Measurements from ENCODE around the gene LINGO4. TPM values are rescaled to one million over a fixed set of nuclear protein-coding genes. Genes with fewer than 3 reads are reported as not detected.

Gene LINGO4
- total RNA-seq, 2 donors from 2014 or later: 0.59 to 2.3 TPM

- no peaks in the 10 kb centered on the region for H3K27me3 ChIP-seq (replicated peaks; ENCODE audit: insufficient read depth)
- peak; percentile 79 for DNase-seq (ENCODE audit: low spot score)
- peak within 1 kb of the TSS; percentile 93 to 95 for H3K27ac ChIP-seq
Measured at GRCh38 chr1:151839457-151840403, 34.5 kb upstream of the LINGO4 start, which contains the start of gene C2CD4D. Gene C2CD4D (minus strand): TSS chr1:151839820. CDS start chr1:151838989, 831 bp downstream.

GRCh38 chr1:151839082-151839412, 33.8 kb upstream of the LINGO4 start:
- DNase-seq (ENCODE audit: low spot score): no peak
- Histone ChIP-seq H3K4me3 (peak overlapping the region; percentile 39 to 47), H3K27me3 (replicated peaks; ENCODE audit: insufficient read depth) (no peaks in the 10 kb centered on the region), H3K36me3 (no peaks in the 10 kb centered on the region), H3K27ac (peak overlapping the region; percentile 93 to 95), H3K4me1 (replicated peaks) (peaks cover 19% of the 10 kb centered on the region), H3K9me3 (no peaks in the 10 kb centered on the region)
- TF ChIP-seq CTCF (IDR thresholded peaks at IDR 0.05) (no peak), POLR2A (IDR thresholded peaks at IDR 0.05) (no peak), POLR2AphosphoS5 (IDR thresholded peaks at IDR 0.05) (no peak)
- WGBS: 58% methylated on average over 16 of the region's 16 CpGs
- intact Hi-C loops (cut with DNase I): no loop called here

More at GRCh38 chr1:151839457-151840403, 34.5 kb upstream of the LINGO4 start, which contains the start of gene C2CD4D:
- 7% methylated on average over 46 of the region's 47 CpGs for WGBS
- peak in 2 of 4 experiments; percentile 44 to 60 for TF ChIP-seq CTCF (IDR thresholded peaks at IDR 0.05)
- peak; percentile 89 for TF ChIP-seq POLR2AphosphoS5 (IDR thresholded peaks at IDR 0.05)
- TF ChIP-seq POLR2A (IDR thresholded peaks at IDR 0.05): peak; percentile 94
- no peaks in the 10 kb centered on the region for H3K36me3 ChIP-seq
- intact Hi-C loops (cut with DNase I): no loop called here
- H3K4me3 ChIP-seq: peak within 1 kb of the TSS; percentile 39 to 47
- H3K4me1 ChIP-seq (replicated peaks): peaks cover 19% of the 10 kb centered on the region
- no peaks in the 10 kb centered on the region for H3K9me3 ChIP-seq

- WGBS: 36% methylated on average over 85 of the region's 117 CpGs
- TF ChIP-seq CTCF (IDR thresholded peaks at IDR 0.05) (no peak), POLR2AphosphoS5 (IDR thresholded peaks at IDR 0.05) (no peak)
- Histone ChIP-seq H3K4me1 (replicated peaks) (peaks cover 20% of the 10 kb centered on the region), H3K27ac (peak overlapping the region; percentile 93 to 95), H3K36me3 (no peaks in the 10 kb centered on the region), H3K4me3 (peak overlapping the region; percentile 8 to 17), H3K9me3 (no peaks in the 10 kb centered on the region), H3K27me3 (replicated peaks; ENCODE audit: insufficient read depth) (no peaks in the 10 kb centered on the region)
- DNase-seq (ENCODE audit: low spot score): no peak
- intact Hi-C loops (cut with DNase I): no loop called here
Measured at GRCh38 chr1:151838222-151839081, 33.2 kb upstream of the LINGO4 start.

GRCh38 chr1:151837884-151838221, 32.6 kb upstream of the LINGO4 start:
- Histone ChIP-seq H3K9me3 (no peaks in the 10 kb centered on the region), H3K4me1 (replicated peaks) (peaks cover 25% of the 10 kb centered on the region), H3K36me3 (no peaks in the 10 kb centered on the region), H3K4me3 (peak overlapping the region; percentile 8 to 17), H3K27me3 (replicated peaks; ENCODE audit: insufficient read depth) (no peaks in the 10 kb centered on the region), H3K27ac (peak overlapping the region; percentile 64 to 68)
- no peak for DNase-seq (ENCODE audit: low spot score)
- WGBS: 30% methylated on average over 18 of the region's 26 CpGs
- intact Hi-C loops (cut with DNase I): no loop called here
- TF ChIP-seq CTCF (IDR thresholded peaks at IDR 0.05) (no peak), POLR2A (IDR thresholded peaks at IDR 0.05) (no peak), POLR2AphosphoS5 (IDR thresholded peaks at IDR 0.05) (no peak)
